ENCODE measurements around the gene FABP2. TPM values are rescaled to one million over a fixed set of nuclear protein-coding genes. Genes with fewer than 3 reads are reported as not detected.

Gene FABP2
- total RNA-seq, 1 experiment from 2014 or later, result not detected

- no peak overlapping the region for H3K4me2 ChIP-seq
- POLR2A ChIA-PET (ENCODE audit: unreplicated experiment), result no interaction called here
Measured at GRCh38 chr4:119271361-119272085, 50.4 kb downstream of the FABP2 start.

GRCh38 chr4:119268466-119268865 is 53.5 kb downstream of the FABP2 start:
- Histone ChIP-seq H3K27ac (no peak overlapping the region), H3K4me3 (no peak overlapping the region), H4K20me1 (ENCODE audit: insufficient read depth) (no peaks in the 10 kb centered on the region), H3K27me3 (ENCODE audit: insufficient read depth, low read depth) (no peaks in the 10 kb centered on the region), H2AFZ (no peak overlapping the region), H3K9me2 (ENCODE audit: insufficient read depth) (no peaks in the 10 kb centered on the region), H3K9me3 (ENCODE audit: insufficient read depth, low read depth) (no peaks in the 10 kb centered on the region), H3K4me1 (replicated peaks; ENCODE audit: insufficient read depth) (no peaks in the 10 kb centered on the region), H3K36me3 (ENCODE audit: low read depth) (no peaks in the 10 kb centered on the region), H3K4me2 (no peak overlapping the region), H3F3A (ENCODE audit: insufficient read depth, low read depth) (no peaks in the 10 kb centered on the region), H3K79me2 (ENCODE audit: low read depth) (no peaks in the 10 kb centered on the region)
- CTCF ChIA-PET, result no interaction called here
- no TSS peak for BruUV-seq (replicated peaks)
- intact Hi-C loops (cut with micrococcal nuclease; ENCODE audit: unreplicated experiment), result no loop called here
- POLR2A ChIA-PET (ENCODE audit: unreplicated experiment), result no interaction called here
- TF ChIP-seq CTCF (conservative IDR thresholded peaks at IDR 0.05) (no peak), EZH2 (IDR thresholded peaks at IDR 0.05; ENCODE audit: low read depth) (no peak)
- DNase-seq, result no peak

More at GRCh38 chr4:119271361-119272085, 50.4 kb downstream of the FABP2 start:
- no peaks in the 10 kb centered on the region for H3F3A ChIP-seq (ENCODE audit: insufficient read depth, low read depth)
- H3K36me3 ChIP-seq (ENCODE audit: low read depth), result no peaks in the 10 kb centered on the region
- BruUV-seq (replicated peaks), result no TSS peak
- no peaks in the 10 kb centered on the region for H3K79me2 ChIP-seq (ENCODE audit: low read depth)
- intact Hi-C loops (cut with micrococcal nuclease; ENCODE audit: unreplicated experiment), result no loop called here
- no peak overlapping the region for H3K4me3 ChIP-seq
- H3K9me3 ChIP-seq (ENCODE audit: insufficient read depth, low read depth), result no peaks in the 10 kb centered on the region
- no peak for DNase-seq
- TF ChIP-seq EZH2 (IDR thresholded peaks at IDR 0.05; ENCODE audit: low read depth) (no peak), CTCF (conservative IDR thresholded peaks at IDR 0.05) (no peak)
- H3K4me1 ChIP-seq (replicated peaks; ENCODE audit: insufficient read depth), result no peaks in the 10 kb centered on the region
- H2AFZ ChIP-seq, result no peak overlapping the region
- CTCF ChIA-PET, result no interaction called here
- no peaks in the 10 kb centered on the region for H4K20me1 ChIP-seq (ENCODE audit: insufficient read depth)
- no peaks in the 10 kb centered on the region for H3K27me3 ChIP-seq (ENCODE audit: insufficient read depth, low read depth)
- H3K9me2 ChIP-seq (ENCODE audit: insufficient read depth), result no peaks in the 10 kb centered on the region
- no peak overlapping the region for H3K27ac ChIP-seq

Other genes starting within 250 kb of the FABP2 start
- not detected in 2 replicates for gene MYOZ2, start 186.3 kb downstream of the FABP2 start, total RNA-seq (2021)
- gene USP53, start 109.4 kb downstream of the FABP2 start, total RNA-seq (2021), result 14.6 and 19.3 TPM in 2 replicates

Measured in PC-9 (cell line).